HG03432 (cell line): ENCODE data around the gene LMF2.

ENCODE experiments used
- ATAC-seq: cut with Tn5 transposase; IDR thresholded peaks from one replicate; pipeline ENCODE4 v1.9.1; 2021; ENCODE audit warnings: mild to moderate bottlenecking, moderate library complexity; ENCODE audit not compliant: unreplicated experiment

The LMF2 gene

DNA sequence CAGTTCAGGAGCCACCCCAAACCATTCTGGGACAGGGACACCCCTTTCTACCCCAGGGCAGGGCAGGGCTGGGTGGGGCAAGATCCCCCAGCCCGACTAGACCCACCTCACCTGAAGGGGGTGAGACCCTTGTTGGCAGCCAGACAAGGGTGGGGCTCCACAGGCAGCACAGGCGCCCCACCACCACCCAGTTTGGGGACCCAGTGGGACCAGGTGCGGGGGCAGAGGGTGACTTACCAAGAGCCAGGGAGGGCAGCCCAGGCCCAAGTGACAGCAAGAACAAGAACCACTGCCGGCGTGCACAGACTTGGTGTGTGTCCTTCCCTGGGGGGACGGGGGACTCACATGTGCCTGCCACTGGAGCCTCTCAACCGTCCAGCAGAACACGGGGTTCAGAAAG, 23.9 kb downstream of the LMF2 start:
- ATAC-seq = no peak

DNA sequence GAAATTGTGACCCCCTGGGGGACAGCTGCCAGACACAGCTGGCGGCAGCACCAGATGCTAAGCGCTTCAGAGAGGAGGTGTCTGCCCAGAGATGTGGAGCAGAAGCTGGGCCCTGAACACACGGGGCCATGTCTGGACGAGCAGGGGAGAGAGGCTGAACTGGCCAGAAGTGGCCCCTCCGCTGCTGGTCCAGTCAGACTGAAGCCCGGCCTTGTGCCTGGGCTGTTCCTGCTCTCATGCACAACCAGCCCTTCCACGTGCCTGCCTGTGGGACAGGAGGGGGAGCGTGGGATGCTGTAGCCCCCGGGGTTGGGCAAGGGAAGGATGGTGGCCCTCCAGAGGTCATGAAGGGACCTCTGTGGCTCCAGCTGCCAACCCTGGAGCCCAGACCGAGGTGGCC, 24.4 kb downstream of the LMF2 start:
- ATAC-seq = no peak

DNA sequence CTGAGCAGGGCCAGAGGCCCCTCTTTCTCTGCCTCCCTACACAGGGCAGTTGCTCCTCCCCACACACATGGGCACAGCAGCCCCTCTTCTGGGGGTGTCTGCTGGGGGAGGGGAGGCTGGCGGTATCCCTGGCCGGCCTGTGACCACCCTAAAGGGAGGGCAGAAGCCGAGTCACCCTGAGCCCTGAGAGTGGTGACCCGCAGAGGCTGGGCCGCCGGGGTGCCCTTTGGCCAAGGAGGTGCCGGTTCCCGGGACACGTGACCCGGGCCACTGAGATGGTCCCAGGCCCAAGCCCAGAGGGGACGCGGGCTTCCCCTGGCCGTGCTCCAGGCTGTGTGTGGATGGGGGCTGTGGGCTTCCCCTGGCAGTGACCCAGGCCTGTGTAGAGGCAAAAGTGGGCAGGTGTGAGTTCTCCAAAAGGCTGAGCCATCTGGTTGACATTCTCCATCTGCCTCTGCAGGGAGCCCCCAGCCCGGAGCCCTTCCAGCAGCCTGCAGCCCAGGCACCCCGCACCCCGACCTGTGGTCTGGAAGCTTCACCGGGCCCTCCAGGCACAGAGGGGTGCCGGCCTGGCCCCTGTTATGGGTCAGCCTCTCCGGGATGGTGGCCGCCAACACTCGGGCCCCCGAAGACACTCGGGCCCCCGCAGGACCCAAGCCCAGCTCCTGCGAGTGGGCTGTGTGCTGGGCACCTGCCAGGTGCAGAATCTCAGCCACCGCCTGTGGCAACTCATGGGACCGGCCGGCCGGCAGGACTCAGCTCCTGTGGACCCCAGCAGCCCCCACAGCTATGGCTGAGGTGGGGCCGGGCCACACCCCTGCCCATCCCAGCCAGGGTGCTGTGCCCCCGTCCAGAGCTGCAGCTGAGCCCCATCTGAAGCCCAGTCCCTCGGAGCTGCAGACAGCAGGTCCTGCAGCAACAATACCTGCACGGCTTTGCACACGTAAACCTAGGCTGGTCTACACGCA, 25.1 kb downstream of the LMF2 start:
- no peak for ATAC-seq

DNA sequence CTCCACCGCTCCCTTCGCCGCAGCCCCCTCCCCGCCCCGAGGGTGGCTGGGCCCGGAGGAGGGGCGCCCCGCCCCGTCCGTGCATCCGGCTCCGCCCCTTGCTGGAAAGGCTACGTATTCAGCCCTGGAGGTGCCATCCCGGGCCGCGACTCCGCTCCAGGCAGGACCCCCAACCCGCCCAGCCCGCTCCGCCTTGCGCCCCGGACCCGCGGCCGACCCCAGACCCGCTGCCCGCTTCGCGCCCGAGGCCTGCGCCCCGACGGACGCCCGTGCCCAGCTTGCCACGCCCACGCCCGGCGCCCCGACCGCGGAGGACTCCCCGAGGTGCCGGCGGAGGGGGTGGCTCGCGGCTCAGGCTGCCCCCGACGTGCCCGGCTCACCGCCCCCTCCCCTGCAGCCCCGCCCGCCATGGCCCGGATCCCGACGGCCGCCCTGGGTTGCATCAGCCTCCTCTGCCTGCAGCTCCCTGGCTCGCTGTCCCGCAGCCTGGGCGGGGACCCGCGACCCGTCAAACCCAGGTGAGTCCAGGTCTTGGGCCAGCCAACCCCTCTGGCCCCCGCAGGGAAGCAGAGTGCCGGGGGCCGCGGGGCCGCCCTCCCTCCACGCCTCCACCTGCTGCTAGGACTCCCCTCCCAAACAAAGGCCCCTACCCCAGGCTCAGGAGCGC, 25.9 kb downstream of the LMF2 start, which contains the start of gene ADM2:
Gene ADM2, plus strand, starts transcription at position 104 of the 667 bp plus-strand sequence. Its CDS starts 305 bp downstream, at position 409.
- ATAC-seq = no peak

DNA sequence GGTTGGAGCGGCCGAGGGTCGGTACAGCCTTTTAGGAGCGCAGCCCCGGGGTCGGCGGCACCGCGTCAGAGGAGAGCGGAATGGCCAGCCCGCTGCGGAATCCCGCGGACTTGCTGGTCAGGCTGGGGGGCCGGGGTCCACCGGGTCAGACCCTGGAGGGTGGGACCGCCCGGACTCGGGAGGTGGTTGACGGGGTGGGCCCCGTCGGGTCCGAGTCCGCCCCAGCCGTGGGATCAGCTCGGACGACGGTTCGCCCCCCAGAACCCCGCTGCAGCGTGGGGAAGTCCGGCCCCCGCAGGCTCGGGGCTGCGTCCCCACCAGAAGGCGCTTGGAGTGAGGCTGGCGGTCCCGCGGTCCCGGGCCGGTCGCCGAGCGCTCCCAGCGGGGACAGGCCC, 26.5 kb downstream of the LMF2 start:
- ATAC-seq = no peak

DNA sequence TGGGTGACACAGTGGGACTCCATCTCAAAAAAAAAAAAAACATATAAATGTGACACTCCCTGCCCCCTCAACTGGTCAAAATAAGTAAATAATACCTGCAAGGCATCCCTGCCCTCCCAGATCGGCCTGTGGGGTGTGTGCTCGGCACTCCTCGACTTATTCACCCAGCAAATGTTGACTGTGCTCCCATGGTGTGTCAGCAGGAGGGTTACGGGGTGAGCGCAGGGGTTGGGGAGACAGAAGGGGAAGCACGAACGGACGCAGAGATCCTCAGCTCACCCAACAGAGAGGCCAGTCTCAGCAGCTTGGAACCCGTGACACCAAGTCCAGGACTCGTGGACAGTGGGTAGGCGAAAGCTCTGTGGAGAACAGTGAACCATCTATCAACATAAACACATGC, 27.8 kb downstream of the LMF2 start:
- ATAC-seq = no peak

GRCh38 chr22:50477923-50478322, 29.6 kb downstream of the LMF2 start:
- no peak for ATAC-seq

DNA sequence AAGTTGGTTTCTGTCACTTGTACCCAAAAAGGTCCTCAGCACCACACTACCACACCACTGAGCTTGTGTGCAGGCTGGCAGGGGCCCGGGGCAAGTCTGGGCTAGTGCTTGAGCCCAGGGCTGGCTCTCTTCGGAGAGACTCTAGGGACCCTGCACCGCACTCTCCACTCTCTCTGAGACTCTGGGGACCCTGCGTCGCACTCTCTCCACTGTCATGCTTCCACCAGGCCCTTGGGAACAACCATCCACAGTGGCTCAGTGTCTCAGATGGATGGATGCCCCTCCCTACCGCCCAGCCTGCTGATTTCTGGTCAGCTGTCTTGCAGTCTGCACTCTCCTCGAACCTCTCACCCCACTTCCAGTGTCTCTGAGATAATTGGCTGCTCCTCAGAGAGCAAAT, 30.6 kb downstream of the LMF2 start:
- ATAC-seq = no peak

- no peak for ATAC-seq
Measured at GRCh38 chr22:50475652-50476002, 31.9 kb downstream of the LMF2 start.

GRCh38 chr22:50474710-50475651, 32.5 kb downstream of the LMF2 start, which contains the start of gene SBF1:
Gene SBF1 (minus strand): TSS chr22:50475035. CDS start chr22:50474840, 195 bp downstream.
- peak; percentile 71 for ATAC-seq

GRCh38 chr22:50473855-50474671, 33.4 kb downstream of the LMF2 start:
- ATAC-seq = no peak

GRCh38 chr22:50473088-50473487, 34.4 kb downstream of the LMF2 start:
- no peak for ATAC-seq

DNA sequence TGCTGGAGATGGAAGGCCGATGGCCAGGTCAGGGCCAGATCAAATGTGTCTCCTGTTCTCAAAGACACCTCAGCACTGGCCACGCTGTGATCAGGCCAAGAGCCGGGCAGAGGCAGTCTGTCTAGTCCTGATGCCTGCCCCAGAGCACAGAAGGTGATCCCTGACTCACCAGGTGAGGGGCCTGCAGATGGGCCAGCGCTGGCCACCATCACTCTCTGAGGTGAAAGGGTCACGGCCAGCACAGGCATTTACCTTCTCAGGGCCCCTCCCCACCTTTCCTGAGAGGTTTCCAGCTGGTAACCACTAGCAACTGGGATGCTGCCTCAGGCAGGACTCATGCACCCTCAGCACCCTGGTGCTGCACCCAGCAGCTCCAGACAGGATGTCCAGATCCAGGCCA, 35.5 kb downstream of the LMF2 start:
- ATAC-seq = no peak

- ATAC-seq = no peak
Measured at GRCh38 chr22:50471197-50471847, 36.2 kb downstream of the LMF2 start.

GRCh38 chr22:50470491-50470890, 37.0 kb downstream of the LMF2 start:
- ATAC-seq = no peak

GRCh38 chr22:50469377-50470305, 37.9 kb downstream of the LMF2 start:
- ATAC-seq = peak; percentile 64

DNA sequence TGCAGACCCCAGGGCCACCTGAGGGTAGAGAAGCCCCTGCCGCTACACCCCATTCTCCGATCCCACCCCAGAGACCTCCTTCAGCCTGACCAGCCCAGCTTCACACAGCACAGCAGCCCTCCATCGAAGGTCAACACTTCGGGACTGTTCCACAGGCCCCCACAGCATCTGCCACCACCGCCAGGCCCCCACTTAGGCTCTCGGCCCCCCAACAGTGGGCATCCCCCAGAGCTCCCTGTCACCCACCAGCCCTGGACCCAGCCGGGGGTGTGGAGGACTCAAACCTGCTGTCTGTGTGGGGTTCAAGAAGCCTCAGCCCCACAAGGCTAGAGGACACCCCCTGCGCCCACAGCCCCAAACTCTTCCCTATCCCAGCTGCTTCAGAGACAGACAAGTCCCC, 38.9 kb downstream of the LMF2 start:
- ATAC-seq = no peak

DNA sequence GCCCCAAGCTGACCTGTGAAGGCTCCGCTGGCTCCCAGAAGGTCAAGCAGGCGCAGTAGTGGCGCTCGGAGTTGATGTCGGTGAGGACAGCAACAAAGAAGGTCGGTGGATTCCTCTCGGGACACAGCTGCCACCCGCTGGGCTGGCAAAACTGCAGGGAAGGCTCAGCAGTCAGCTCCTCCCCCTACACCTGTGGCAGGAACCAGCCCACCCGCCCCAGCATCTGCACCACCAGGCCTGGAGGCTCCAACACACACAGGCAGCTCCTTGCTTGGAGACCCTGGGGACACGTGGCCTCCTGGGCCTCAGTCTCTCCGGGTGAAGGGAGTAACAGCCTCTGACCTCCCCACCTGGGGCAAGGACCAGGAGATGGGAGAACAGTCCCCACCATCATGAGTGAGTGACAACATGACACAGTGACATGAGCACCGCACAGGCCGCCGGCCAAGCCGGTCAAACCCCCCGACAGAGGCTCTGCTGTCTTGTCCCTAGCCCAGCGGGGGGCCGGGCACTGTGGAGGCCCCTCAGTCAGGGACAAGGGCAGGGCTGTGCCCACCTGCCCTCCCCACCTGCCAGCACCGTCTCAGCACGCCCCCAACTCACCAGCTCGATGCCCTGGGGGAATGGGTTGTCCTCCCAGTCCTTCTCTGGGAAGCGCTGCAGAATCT, 39.6 kb downstream of the LMF2 start:
- no peak for ATAC-seq
